HCT116 (cell line): Measurements from ENCODE around the gene GRM1. TPM values are rescaled to one million over a fixed set of nuclear protein-coding genes. Genes with fewer than 3 reads are reported as not detected.

Experiments
- ATAC-seq: fragments of 200-7000 bp; cut with Tn5 transposase; 2 replicates; pipeline ENCODE4 v1.9.1; 2020; ENCODE audit warnings: mild to moderate bottlenecking, moderate library complexity
- BruUV-seq: library from RNA; stranded (reverse); fragments of 400-500 nt; replicated peaks from 2 replicates; lab custom pipeline; 2021; lab: Mats Ljungman, UMichigan
- CTCF ChIA-PET: fragments of 300-600 bp; sonication (Branson Sonifier 250); formaldehyde crosslinking; loops from one replicate; lab custom pipeline; 2021; ENCODE audit warnings: antibody characterized with exemption; lab: Charles Lee
- POLR2A ChIA-PET: fragments of 300-600, 350-600 bp; sonication (Branson Sonifier 250); formaldehyde crosslinking; loops from one replicate; lab custom pipeline; 2021; ENCODE audit warnings: antibody characterized with exemption; lab: Charles Lee
- RAD21 ChIA-PET, 2 experiments: fragments of 300-600 bp; sonication (Branson Sonifier 250); formaldehyde crosslinking; loops; one replicate each; lab custom pipeline; 2023; ENCODE audit warnings: low total read pairs in 2 of 2; ENCODE audit not compliant: uncharacterized antibody in 2 of 2, unreplicated experiment in 2 of 2, low non-redundant PET in 1 of 2; lab: Charles Lee
- DNase-seq: peaks from one replicate; pipeline ENCODE4 v3.0.0-alpha.2; 2010; ENCODE audit warnings: low read depth, low spot score
- H2AFZ ChIP-seq: fragments of 200-600 bp; shearing (Covaris generic), sonication (generic); 2 replicates; pipeline ENCODE4 v1.6.1; 2017; ENCODE audit warnings: low read depth, mixed run types, mixed read lengths, antibody characterized with exemption, low read length; ENCODE audit not compliant: poor library complexity, severe bottlenecking
- H3K27ac ChIP-seq: 2 replicates; pipeline ENCODE4 v1.5.1; 2012; ENCODE audit warnings: low read depth, low read length
- H3K27me3 ChIP-seq: fragments of 200-600 bp; sonication (generic); 2 replicates; pipeline ENCODE4 v1.6.1; 2016; ENCODE audit warnings: mixed run types, low read length, mixed read lengths; ENCODE audit not compliant: insufficient read depth
- H3K36me3 ChIP-seq, 2 experiments: fragments of 200-500 bp in 1 of 2; fragments of 200-600 bp in 1 of 2; sonication (Bioruptor generic) in 1 of 2; sonication (generic) in 1 of 2; 2 replicates each; pipeline versions ENCODE4 v1.5.1 to v1.6.1; 2014 to 2016; ENCODE audit warnings: low read length in 2 of 2, inconsistent platforms in 1 of 2, mixed read lengths in 1 of 2, mixed run types in 1 of 2; ENCODE audit not compliant: insufficient read depth in 2 of 2, control insufficient read depth in 1 of 2
- H3K4me1 ChIP-seq, 2 experiments: fragments of 200-600 bp in 1 of 2; sonication (generic) in 1 of 2; 2 replicates each; pipeline versions ENCODE4 v1.5.1 to v1.6.1; 2012 to 2017; ENCODE audit warnings: low read length in 2 of 2, inconsistent platforms in 1 of 2, mild to moderate bottlenecking in 1 of 2, mixed read lengths in 1 of 2, mixed run types in 1 of 2, moderate library complexity in 1 of 2; ENCODE audit not compliant: insufficient read depth in 2 of 2, control insufficient read depth in 1 of 2
- H3K4me2 ChIP-seq: fragments of 200-600 bp; sonication (generic); 2 replicates; pipeline ENCODE4 v1.6.1; 2017; ENCODE audit warnings: mixed run types, low read length, mixed read lengths
- H3K4me3 ChIP-seq, 2 experiments: fragments of 200-600 bp in 1 of 2; sonication (generic) in 1 of 2; replicated peaks in 1 of 2; 2 replicates each; pipeline ENCODE4 v1.5.1; 2011 to 2016; ENCODE audit warnings: low read length in 2 of 2, control low read depth in 1 of 2, low read depth in 1 of 2, mild to moderate bottlenecking in 1 of 2, mixed read lengths in 1 of 2, mixed run types in 1 of 2
- H3K79me2 ChIP-seq: fragments of 200-600 bp; sonication (generic); 2 replicates; pipeline ENCODE4 v1.6.1; 2017; ENCODE audit warnings: mild to moderate bottlenecking, mixed run types, low read length, moderate library complexity, mixed read lengths; ENCODE audit not compliant: insufficient read depth
- H3K9ac ChIP-seq: fragments of 200-600 bp; sonication (generic); 2 replicates; pipeline ENCODE4 v1.6.1; 2016; ENCODE audit warnings: low read length, mixed read lengths
- H3K9me2 ChIP-seq: fragments of 200-600 bp; sonication (generic), shearing (Covaris generic); 2 replicates; pipeline ENCODE4 v1.6.1; 2017; ENCODE audit warnings: mixed run types, mild to moderate bottlenecking, moderate library complexity; ENCODE audit not compliant: insufficient read depth
- H3K9me3 ChIP-seq, 2 experiments: fragments of 200-500 bp in 1 of 2; fragments of 200-600 bp in 1 of 2; sonication (Bioruptor generic) in 1 of 2; sonication (generic) in 1 of 2; 2 replicates each; pipeline ENCODE4 v1.6.1; 2014 to 2017; ENCODE audit warnings: low read length in 2 of 2, mixed read lengths in 2 of 2, inconsistent platforms in 1 of 2, low read depth in 1 of 2, mild to moderate bottlenecking in 1 of 2, mixed run types in 1 of 2, moderate library complexity in 1 of 2; ENCODE audit not compliant: control insufficient read depth in 1 of 2, insufficient read depth in 1 of 2
- H4K20me1 ChIP-seq: fragments of 200-600 bp; sonication (generic), shearing (Covaris generic); 2 replicates; pipeline ENCODE4 v1.6.1; 2017; ENCODE audit warnings: mixed run types, mild to moderate bottlenecking, moderate library complexity; ENCODE audit not compliant: insufficient read depth
- ATF3 ChIP-seq: IDR thresholded peaks from 2 replicates; pipeline ENCODE4 v1.6.1; 2012
- CEBPB ChIP-seq: IDR thresholded peaks from 2 replicates; pipeline ENCODE4 v1.6.1; 2012; ENCODE audit warnings: low read depth
- CTCF ChIP-seq, 3 experiments: fragments of 200-600 bp in 1 of 3; sonication (generic) in 1 of 3; IDR thresholded peaks in 2 of 3; conservative IDR thresholded peaks in 1 of 3; 2 replicates each; pipeline ENCODE4 v1.5.1; 2012 to 2017; ENCODE audit warnings: low read depth in 2 of 3, low read length in 2 of 3, antibody characterized with exemption in 1 of 3, borderline replicate concordance in 1 of 3, control low read depth in 1 of 3, mild to moderate bottlenecking in 1 of 3, mixed read lengths in 1 of 3, mixed run types in 1 of 3, moderate library complexity in 1 of 3; ENCODE audit not compliant: insufficient read depth in 1 of 3
- ELF1 ChIP-seq: IDR thresholded peaks from 2 replicates; pipeline ENCODE4 v1.6.1; 2012; ENCODE audit warnings: low read depth, borderline replicate concordance
- EZH2phosphoT487 ChIP-seq: fragments of 200-600 bp; IDR thresholded peaks from 2 replicates; pipeline ENCODE4 v1.6.1; 2018; ENCODE audit warnings: antibody characterized with exemption, borderline replicate concordance
- FOSL1 ChIP-seq: IDR thresholded peaks from 2 replicates; pipeline ENCODE4 v1.6.1; 2012; ENCODE audit warnings: low read depth
- JUND ChIP-seq: IDR thresholded peaks from 2 replicates; pipeline ENCODE4 v1.6.1; 2012
- MAX ChIP-seq: IDR thresholded peaks from 2 replicates; pipeline ENCODE4 v1.6.1; 2012
- POLR2AphosphoS5 ChIP-seq: IDR thresholded peaks from 2 replicates; pipeline ENCODE4 v1.6.1; 2011; ENCODE audit warnings: mild to moderate bottlenecking, low read depth, low read length, moderate library complexity
- SIN3A ChIP-seq: IDR thresholded peaks from 2 replicates; pipeline ENCODE4 v1.6.1; 2012; ENCODE audit warnings: low read depth
- YY1 ChIP-seq: IDR thresholded peaks from 2 replicates; pipeline ENCODE4 v1.6.1; 2011; ENCODE audit warnings: low read length, low read depth, moderate library complexity, mild to moderate bottlenecking; ENCODE audit not compliant: insufficient replicate concordance; ENCODE audit errors: extremely low read depth
- ZFX ChIP-seq: fragments of 450-650 bp; IDR thresholded peaks from 2 replicates; pipeline ENCODE4 v1.6.1; 2017
- intact Hi-C: fragments of 100-400 bp; cut with micrococcal nuclease; formaldehyde crosslinking; loops from 2 replicates; pipeline ENCODE4 v1.10.0; 2022
- total RNA-seq: library from RNA; stranded (reverse); gene quantifications from one replicate; pipeline ENCODE4 v1.2.1, GENCODE V29; 2021; ENCODE audit not compliant: unreplicated experiment
- TF ChIP-seq, protein P1 (sequence below): IDR thresholded peaks from 2 replicates; pipeline ENCODE4 v1.6.1; 2011; ENCODE audit warnings: mild to moderate bottlenecking, low read length, moderate library complexity; ENCODE audit not compliant: insufficient replicate concordance; ENCODE audit errors: extremely low read depth

GRM1 gene
- total RNA-seq, 1 experiment from 2014 or later, result not detected

DNA sequence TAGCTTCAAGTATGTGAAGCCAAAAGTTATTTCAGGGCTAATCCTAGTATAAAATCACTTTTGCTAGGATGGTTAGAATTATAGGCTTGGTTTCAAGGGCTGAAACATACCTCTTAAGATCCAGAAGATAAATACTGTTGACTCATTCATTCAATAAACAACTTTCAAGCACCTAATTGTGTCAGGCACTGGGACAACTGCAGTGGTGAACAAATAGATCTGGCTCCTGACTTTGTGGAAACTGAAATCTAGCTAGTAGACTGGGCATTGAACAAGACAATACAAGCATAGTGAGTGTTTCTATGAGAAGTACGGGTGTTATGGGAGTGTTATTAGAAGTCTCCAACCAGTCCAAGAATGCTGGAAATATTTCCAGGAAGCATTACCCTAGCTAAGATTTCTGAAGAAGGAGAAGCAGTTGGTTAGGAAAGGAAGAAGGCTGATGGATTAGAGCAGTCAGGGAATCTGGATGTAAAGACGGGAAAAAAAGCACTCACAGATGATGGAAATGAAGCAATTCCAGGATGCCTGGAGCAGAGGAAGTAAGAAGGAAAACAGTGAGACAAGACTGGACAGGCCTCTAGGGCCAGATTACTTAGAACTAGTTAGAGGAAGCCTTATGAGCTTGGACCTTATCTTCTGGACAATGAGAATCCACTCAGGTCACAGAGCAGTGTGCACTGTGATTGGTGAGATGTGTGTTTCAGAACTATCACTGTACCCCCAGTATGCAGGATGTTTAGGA lies 382.2 kb downstream of the GRM1 start:
- Histone ChIP-seq H3K4me3 (no peak overlapping the region), H3K9ac (no peak overlapping the region), H3K4me1 (no peaks in the 10 kb centered on the region), H3K79me2 (no peaks in the 10 kb centered on the region), H3K9me3 (no peaks in the 10 kb centered on the region), H4K20me1 (no peaks in the 10 kb centered on the region; the same call in 1 of the 2 replicates), H3K27me3 (no peaks in the 10 kb centered on the region; the same call in 1 of the 2 replicates), H2AFZ (no peak overlapping the region), H3K4me2 (no peak overlapping the region), H3K27ac (no peak overlapping the region), H3K36me3 (no peaks in the 10 kb centered on the region), H3K9me2 (no peaks in the 10 kb centered on the region)
- no peak for ATAC-seq
- CTCF ChIA-PET, result no interaction called here
- TF ChIP-seq ZFX, result no peak
- no peak for TF ChIP-seq CTCF (IDR thresholded peaks at IDR 0.05 in 2 of 3, conservative IDR thresholded peaks at IDR 0.05 in 1 of 3; ENCODE audit: borderline replicate concordance in 1 of 3, insufficient read depth in 1 of 3, low read depth in 2 of 3, low read length in 2 of 3)
- TF ChIP-seq, protein P1, sequence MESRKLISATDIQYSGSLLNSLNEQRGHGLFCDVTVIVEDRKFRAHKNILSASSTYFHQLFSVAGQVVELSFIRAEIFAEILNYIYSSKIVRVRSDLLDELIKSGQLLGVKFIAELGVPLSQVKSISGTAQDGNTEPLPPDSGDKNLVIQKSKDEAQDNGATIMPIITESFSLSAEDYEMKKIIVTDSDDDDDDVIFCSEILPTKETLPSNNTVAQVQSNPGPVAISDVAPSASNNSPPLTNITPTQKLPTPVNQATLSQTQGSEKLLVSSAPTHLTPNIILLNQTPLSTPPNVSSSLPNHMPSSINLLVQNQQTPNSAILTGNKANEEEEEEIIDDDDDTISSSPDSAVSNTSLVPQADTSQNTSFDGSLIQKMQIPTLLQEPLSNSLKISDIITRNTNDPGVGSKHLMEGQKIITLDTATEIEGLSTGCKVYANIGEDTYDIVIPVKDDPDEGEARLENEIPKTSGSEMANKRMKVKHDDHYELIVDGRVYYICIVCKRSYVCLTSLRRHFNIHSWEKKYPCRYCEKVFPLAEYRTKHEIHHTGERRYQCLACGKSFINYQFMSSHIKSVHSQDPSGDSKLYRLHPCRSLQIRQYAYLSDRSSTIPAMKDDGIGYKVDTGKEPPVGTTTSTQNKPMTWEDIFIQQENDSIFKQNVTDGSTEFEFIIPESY, result no peak
- no peak for TF ChIP-seq EZH2phosphoT487
- TF ChIP-seq YY1, result no peak
- no peak for TF ChIP-seq POLR2AphosphoS5
- TF ChIP-seq SIN3A, result no peak
- no peak for TF ChIP-seq ELF1
- TF ChIP-seq FOSL1, result no peak
- TF ChIP-seq JUND, result no peak
- TF ChIP-seq ATF3, result no peak
- TF ChIP-seq CEBPB, result no peak
- no peak for TF ChIP-seq MAX
- DNase-seq, result no peak
- POLR2A ChIA-PET, result no interaction called here
- intact Hi-C loops, result no loop called here
- BruUV-seq, result no TSS peak
- RAD21 ChIA-PET, result no interaction called here
